ENCODE measurements around the gene LIN7A.

Gene LIN7A

GRCh38 chr12:80869264-80869663, 68.5 kb downstream of the LIN7A start:
- no peaks in the 10 kb centered on the region for H3K27me3 ChIP-seq
- H3K4me1 ChIP-seq: no peaks in the 10 kb centered on the region; the same call in 1 of the 2 replicates
- no peak overlapping the region for H3K4me3 ChIP-seq (ENCODE audit: low read depth, low read length)
- TF ChIP-seq, protein P1, sequence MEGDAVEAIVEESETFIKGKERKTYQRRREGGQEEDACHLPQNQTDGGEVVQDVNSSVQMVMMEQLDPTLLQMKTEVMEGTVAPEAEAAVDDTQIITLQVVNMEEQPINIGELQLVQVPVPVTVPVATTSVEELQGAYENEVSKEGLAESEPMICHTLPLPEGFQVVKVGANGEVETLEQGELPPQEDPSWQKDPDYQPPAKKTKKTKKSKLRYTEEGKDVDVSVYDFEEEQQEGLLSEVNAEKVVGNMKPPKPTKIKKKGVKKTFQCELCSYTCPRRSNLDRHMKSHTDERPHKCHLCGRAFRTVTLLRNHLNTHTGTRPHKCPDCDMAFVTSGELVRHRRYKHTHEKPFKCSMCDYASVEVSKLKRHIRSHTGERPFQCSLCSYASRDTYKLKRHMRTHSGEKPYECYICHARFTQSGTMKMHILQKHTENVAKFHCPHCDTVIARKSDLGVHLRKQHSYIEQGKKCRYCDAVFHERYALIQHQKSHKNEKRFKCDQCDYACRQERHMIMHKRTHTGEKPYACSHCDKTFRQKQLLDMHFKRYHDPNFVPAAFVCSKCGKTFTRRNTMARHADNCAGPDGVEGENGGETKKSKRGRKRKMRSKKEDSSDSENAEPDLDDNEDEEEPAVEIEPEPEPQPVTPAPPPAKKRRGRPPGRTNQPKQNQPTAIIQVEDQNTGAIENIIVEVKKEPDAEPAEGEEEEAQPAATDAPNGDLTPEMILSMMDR (IDR thresholded peaks at IDR 0.05; ENCODE audit: low read depth, low read length): no peak
- H3K36me3 ChIP-seq: no peaks in the 10 kb centered on the region
- no peaks in the 10 kb centered on the region for H3K9me3 ChIP-seq
- no peak for DNase-seq

- no peaks in the 10 kb centered on the region for H3K9me3 ChIP-seq
- H3K4me1 ChIP-seq: no peaks in the 10 kb centered on the region; the same call in 1 of the 2 replicates
- no peak overlapping the region for H3K4me3 ChIP-seq (ENCODE audit: low read depth, low read length)
- H3K36me3 ChIP-seq: no peaks in the 10 kb centered on the region
- TF ChIP-seq, protein P1 (IDR thresholded peaks at IDR 0.05; ENCODE audit: low read depth, low read length): no peak
- DNase-seq: no peak
- no peaks in the 10 kb centered on the region for H3K27me3 ChIP-seq
Measured at GRCh38 chr12:80868576-80868975, 69.2 kb downstream of the LIN7A start.

- Histone ChIP-seq H3K27me3 (no peaks in the 10 kb centered on the region), H3K4me3 (ENCODE audit: low read depth, low read length) (no peak overlapping the region), H3K4me1 (no peaks in the 10 kb centered on the region; the same call in 1 of the 2 replicates), H3K9me3 (no peaks in the 10 kb centered on the region), H3K36me3 (no peaks in the 10 kb centered on the region)
- TF ChIP-seq, protein P1 (IDR thresholded peaks at IDR 0.05; ENCODE audit: low read depth, low read length): no peak
- DNase-seq: no peak
Measured at GRCh38 chr12:80867941-80868340, 69.8 kb downstream of the LIN7A start.

- Histone ChIP-seq H3K27me3 (no peaks in the 10 kb centered on the region), H3K4me1 (peaks cover 17% of the 10 kb centered on the region), H3K36me3 (no peaks in the 10 kb centered on the region), H3K9me3 (no peaks in the 10 kb centered on the region), H3K4me3 (ENCODE audit: low read depth, low read length) (no peak overlapping the region)
- TF ChIP-seq, protein P1 (IDR thresholded peaks at IDR 0.05; ENCODE audit: low read depth, low read length): no peak
- no peak for DNase-seq
Measured at GRCh38 chr12:80864046-80864735, 73.5 kb downstream of the LIN7A start.

- TF ChIP-seq, protein P1 (IDR thresholded peaks at IDR 0.05; ENCODE audit: low read depth, low read length): no peak
- no peaks in the 10 kb centered on the region for H3K27me3 ChIP-seq
- H3K9me3 ChIP-seq: no peaks in the 10 kb centered on the region
- H3K36me3 ChIP-seq: no peaks in the 10 kb centered on the region
- DNase-seq: no peak
- H3K4me3 ChIP-seq (ENCODE audit: low read depth, low read length): no peak overlapping the region
- peaks cover 25% of the 10 kb centered on the region for H3K4me1 ChIP-seq
Measured at GRCh38 chr12:80862531-80862930, 75.2 kb downstream of the LIN7A start.

- H3K4me1 ChIP-seq: peaks cover 25% of the 10 kb centered on the region
- no peaks in the 10 kb centered on the region for H3K27me3 ChIP-seq
- no peak for DNase-seq
- no peaks in the 10 kb centered on the region for H3K36me3 ChIP-seq
- H3K9me3 ChIP-seq: no peaks in the 10 kb centered on the region
- no peak overlapping the region for H3K4me3 ChIP-seq (ENCODE audit: low read depth, low read length)
- TF ChIP-seq, protein P1 (IDR thresholded peaks at IDR 0.05; ENCODE audit: low read depth, low read length): no peak
Measured at GRCh38 chr12:80861641-80862378, 75.9 kb downstream of the LIN7A start.

All from BE2C (cell line).